HG03108 (cell line): Measurements from ENCODE around the gene PGAM2.

Source experiments
- ATAC-seq: cut with Tn5 transposase; IDR thresholded peaks from one replicate; pipeline ENCODE4 v1.9.1; 2021; ENCODE audit warnings: moderate library complexity; ENCODE audit not compliant: unreplicated experiment

PGAM2 gene

DNA sequence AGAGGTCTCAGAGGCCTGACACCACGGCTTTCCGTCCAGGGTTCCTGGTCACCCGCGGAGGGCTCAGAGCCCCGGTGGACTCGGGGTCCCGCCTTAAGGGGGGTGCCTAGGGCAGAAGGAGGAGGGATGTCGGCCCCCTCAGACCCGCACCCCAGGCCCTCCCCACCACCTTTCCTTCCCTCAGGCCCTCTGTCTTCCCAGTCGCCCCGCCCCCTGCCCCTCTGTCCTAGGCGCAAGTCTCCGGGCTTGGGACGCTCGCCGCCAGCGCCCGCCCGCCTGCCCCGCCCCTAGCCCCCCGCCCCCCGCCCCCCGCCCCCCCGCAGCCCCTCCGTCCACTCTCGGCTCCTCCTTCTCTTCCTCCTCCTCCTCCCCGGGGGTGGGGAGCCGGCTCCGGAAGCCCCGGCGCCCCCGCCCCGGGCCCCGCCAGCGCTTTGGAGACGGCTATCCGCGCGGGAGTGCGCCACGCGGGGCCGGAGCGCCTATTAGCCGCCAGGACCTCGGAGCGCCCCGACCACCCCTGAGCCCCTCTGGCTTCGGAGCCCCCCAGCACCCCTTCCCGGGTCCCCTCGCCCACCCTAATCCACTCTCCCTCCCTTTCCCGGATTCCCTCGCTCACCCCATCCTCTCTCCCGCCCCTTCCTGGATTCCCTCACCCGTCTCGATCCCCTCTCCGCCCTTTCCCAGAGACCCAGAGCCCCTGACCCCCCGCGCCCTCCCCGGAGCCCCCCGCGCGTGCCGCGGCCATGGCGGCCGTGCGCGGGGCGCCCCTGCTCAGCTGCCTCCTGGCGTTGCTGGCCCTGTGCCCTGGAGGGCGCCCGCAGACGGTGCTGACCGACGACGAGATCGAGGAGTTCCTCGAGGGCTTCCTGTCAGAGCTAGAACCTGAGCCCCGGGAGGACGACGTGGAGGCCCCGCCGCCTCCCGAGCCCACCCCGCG, 38.8 kb upstream of the PGAM2 start, which contains the start of gene AEBP1:
Gene AEBP1, plus strand, starts transcription at position 423 of the 937 bp plus-strand sequence. Its CDS starts 321 bp downstream, at position 744.
- ATAC-seq = peak; percentile 38

- ATAC-seq = no peak
These were observed 38.2 kb upstream of the PGAM2 start for GRCh38 chr7:44103566-44103922.

GRCh38 chr7:44102846-44103565, 37.6 kb upstream of the PGAM2 start:
- ATAC-seq = no peak

- no peak for ATAC-seq
These were observed 36.8 kb upstream of the PGAM2 start for GRCh38 chr7:44101966-44102845.

- no peak for ATAC-seq
These were observed 36.1 kb upstream of the PGAM2 start for GRCh38 chr7:44101303-44101965.

- ATAC-seq = no peak
These were observed 35.3 kb upstream of the PGAM2 start for GRCh38 chr7:44100458-44101302.

GRCh38 chr7:44099669-44100068, 34.3 kb upstream of the PGAM2 start:
- ATAC-seq = no peak

- ATAC-seq = no peak
These were observed 33.0 kb upstream of the PGAM2 start for GRCh38 chr7:44098092-44099068.

DNA sequence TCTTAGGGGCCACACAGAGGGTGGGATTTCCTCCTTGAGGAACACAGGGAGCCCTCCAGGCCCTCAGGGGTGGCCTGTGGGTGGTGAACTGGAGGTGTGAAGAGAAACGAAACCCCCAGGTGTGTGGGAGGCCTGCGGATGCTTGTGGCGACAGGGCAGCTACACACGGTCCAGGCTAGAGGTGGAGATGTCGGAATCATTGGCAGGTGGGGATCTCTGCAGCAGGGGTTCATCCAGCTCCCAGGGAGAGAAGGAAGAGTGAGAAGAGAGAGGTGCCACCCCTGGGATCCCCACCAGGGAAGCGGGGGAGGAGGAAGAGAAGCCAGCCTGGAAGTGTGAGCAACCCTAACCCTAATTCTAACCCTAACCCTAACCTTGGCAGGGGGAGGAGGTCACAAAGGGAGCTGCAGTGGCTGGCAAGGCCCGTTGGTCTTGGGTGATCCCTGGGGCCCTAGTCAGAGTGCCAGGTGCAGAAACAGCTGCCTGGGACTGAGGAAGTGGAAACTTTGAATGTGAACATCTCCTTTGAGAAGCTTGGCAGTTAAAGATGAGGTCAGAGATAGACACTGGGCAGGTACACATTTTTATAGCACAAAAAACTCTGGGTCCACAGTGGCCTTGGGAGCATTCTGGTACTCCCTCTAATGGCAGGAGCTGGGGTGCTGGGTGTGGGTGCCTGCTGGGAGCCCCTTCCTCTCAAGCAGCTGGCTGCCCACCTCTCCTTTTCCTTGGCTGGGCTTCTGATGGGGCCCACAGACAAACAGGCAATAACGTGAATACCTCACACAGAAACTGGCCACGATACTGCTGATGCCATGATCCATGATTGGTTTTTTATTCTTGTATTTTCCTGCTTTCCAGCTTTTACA, 31.9 kb upstream of the PGAM2 start:
- ATAC-seq = peak; percentile 69

DNA sequence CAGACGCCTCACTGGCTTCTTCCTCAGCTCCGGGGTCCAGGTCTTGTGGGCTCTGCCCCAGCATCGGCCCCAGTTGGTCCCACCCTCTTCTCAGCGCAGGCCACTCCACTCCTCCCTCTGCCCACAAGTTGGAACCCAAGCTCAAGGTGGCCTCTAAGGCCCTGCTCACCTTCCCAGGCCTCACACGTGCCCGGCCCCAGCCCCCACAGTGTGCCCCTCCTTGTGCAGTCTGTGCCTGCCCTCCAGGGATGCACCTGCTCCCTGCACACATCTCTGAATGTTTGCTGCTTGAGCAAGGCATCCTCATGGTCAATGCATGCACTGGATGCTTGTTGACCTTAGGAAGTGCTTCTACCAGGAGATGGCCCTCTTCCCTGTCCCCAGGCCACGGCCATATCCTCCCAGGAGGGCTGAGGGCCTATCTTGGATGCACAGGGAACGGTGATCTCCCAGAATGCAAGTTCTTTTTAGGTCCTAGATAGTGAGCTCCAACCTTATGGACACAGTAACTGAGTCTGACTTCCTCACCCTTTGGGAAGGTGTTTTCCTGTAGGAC, 31.0 kb upstream of the PGAM2 start:
- ATAC-seq = no peak

DNA sequence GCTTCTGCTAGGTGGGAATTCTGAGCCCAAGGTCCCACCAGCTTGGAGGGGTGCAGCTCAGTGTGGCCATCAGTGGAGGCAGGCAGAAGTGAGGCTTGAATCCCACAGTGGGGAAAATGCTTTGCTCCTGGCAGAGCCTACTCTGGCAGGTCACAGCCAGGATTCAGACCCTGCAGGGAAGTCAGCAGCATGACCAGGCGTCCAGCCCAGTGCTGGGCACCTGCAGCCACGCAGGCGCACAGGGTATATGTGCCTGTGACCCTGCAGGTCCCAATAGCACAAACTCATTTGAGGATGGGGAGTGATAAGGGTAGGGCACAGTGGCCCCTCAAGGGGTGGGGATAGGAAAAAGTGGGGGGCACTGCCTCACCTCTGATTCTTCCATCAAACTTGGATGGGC, 30.4 kb upstream of the PGAM2 start:
- ATAC-seq = no peak

GRCh38 chr7:44094883-44095592, 29.7 kb upstream of the PGAM2 start:
- ATAC-seq = no peak

- ATAC-seq = no peak
These were observed 29.0 kb upstream of the PGAM2 start for GRCh38 chr7:44094365-44094764.

GRCh38 chr7:44093102-44093641, 27.8 kb upstream of the PGAM2 start:
- no peak for ATAC-seq

DNA sequence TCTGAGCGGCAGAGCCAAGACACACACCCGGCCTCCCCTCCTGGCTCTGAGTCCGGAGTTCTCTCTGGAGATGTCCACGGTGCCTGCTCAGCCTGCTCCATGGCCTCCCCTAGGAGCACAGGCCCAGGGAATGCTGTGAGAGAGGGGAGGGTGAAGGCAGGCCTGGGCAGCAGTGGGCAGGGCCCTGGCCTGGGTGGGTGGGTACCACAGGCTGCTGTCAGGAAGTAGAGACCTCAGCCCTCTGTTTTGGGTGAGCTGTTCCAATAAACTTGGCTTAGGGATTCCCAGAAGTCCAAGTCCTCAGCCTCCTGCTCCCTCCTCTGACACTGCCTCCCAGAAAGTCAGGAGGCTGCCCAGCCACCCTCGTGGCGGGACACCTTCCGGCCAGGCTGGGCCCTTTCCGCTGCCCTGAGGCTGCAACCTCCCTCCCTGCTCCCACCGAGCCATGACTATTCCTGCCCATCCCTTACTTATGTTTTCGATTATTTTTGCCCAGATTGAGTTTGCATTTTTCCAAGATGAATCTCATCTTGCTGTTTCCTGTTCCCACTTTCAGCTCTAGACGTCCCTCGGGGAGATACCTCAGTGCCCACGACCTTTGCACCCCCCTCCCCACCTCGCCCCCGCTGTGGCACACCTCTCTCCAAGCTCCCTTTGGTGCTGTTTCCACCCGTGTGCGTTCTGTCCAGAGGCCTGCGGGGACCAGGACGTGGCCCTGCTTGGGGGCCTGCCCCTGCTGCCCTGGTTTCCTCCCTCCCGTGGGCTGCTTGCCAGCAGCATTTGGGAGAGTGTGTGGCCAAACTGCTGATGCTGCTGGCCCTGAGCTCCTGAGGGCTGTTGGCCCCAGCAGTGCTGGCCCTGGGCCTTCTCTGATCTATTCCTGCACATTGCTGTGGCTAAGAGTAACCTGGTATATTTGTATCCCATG, 22.8 kb upstream of the PGAM2 start:
- ATAC-seq = no peak
